GM21576 (cell line): ENCODE measurements around the gene TPX2.

ENCODE experiments used
- ATAC-seq: cut with Tn5 transposase; IDR thresholded peaks from one replicate; pipeline ENCODE4 v1.9.1; 2021; ENCODE audit warnings: mild to moderate bottlenecking, moderate library complexity; ENCODE audit not compliant: unreplicated experiment

TPX2 gene

DNA sequence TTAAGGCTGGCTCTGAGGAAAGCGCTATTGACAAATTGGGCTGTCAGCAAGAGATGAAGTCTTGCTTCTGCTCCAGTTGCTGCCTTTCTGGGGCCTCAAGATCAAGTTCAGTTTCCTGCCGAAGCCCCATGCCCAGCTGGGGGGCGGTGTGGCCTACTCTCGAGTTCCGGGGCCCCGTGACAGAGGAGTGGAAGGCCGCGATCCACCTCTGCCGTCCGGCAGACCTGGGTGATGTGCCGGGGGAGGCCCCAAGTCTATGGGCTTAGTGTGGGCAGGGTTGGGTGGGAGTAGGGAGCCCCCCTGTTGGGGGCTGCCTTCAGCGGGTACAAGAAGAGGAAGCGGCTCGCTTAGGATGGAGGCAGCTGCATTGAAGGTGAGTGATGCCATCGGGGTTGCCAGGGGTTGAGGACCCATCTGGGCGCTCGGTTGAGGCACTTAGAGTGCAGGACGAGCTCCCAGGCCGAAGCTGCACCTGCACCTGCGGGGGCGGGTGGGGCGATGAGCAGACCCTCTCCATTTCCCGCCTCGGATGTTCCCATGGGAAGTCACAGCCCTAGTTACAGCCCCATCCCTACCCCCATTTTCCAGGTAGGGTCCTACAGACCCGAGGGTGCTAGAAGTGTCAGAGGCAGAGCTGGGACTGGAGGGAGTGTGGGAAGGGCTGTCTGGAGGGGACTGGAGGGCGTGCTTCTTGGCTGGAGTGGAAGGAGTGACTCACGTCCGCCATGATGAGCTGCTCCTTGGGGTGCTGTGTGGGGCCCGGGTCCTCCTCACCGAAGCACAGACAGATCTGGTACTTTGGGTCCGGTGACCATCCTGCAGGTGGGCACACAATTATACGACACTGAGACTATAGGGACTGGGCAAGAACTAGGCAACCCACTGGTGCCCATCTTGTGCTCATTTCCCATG lies 109.3 kb downstream of the TPX2 start:
- no peak for ATAC-seq

DNA sequence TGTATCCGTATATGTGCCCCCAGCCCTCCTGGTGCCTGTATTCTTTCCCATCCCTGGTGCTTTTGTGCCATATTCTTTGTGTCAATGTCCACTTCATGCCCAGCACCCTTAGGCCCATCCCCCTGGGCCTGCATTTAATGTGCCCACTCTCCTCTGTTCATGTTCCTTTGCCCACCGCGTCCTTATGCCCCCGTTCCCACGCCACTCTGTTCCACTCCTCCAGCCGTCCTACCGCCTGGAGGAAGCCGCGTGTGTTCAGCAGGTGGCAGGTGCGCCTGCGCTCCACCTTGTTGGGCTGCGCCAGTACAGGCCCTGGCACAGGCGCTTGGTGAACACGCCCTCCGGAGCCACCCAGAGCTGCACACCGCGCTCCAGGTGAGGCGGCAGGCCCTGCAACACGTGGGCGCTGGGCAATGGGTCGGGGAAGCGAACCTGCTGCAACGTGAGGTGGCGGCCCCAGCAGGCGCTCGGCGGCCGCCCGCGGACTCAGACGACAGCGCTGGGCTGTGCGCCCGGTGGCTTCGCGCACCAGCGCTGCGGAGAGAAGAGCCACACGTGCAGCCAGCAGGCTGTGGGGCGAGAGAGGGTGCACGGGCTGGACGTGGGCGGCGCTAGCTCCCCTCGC lies 110.3 kb downstream of the TPX2 start:
- ATAC-seq: no peak
